Activated naive CD8-positive, alpha-beta T cell (primary cell): ENCODE measurements around the gene ECHDC1.

Experiments used
- H3K27ac Mint-ChIP-seq: one replicate; pipeline ENCODE4 v1.8.0; 2021; ENCODE audit warnings: mixed read lengths
- H3K27me3 Mint-ChIP-seq: one replicate; pipeline ENCODE4 v1.8.0; 2021; ENCODE audit warnings: mixed read lengths
- H3K36me3 Mint-ChIP-seq: one replicate; pipeline ENCODE4 v1.8.0; 2021; ENCODE audit warnings: mixed read lengths
- H3K4me1 Mint-ChIP-seq: one replicate; pipeline ENCODE4 v1.8.0; 2021; ENCODE audit warnings: low read depth, mixed read lengths
- H3K4me3 Mint-ChIP-seq: one replicate; pipeline ENCODE4 v1.8.0; 2021; ENCODE audit warnings: mild to moderate bottlenecking, mixed read lengths
- H3K9me3 Mint-ChIP-seq: one replicate; pipeline ENCODE4 v1.8.0; 2021; ENCODE audit warnings: low read depth, mixed read lengths

Gene ECHDC1

GRCh38 chr6:127279815-127280214 is 63.6 kb downstream of the ECHDC1 start:
- H3K36me3 Mint-ChIP-seq = peaks cover 9% of the 10 kb centered on the region
- no peak overlapping the region for H3K4me3 Mint-ChIP-seq
- H3K9me3 Mint-ChIP-seq = no peaks in the 10 kb centered on the region
- peaks cover 14% of the 10 kb centered on the region for H3K4me1 Mint-ChIP-seq
- H3K27ac Mint-ChIP-seq = peak overlapping the region; percentile 50
- no peaks in the 10 kb centered on the region for H3K27me3 Mint-ChIP-seq

- H3K27me3 Mint-ChIP-seq = no peaks in the 10 kb centered on the region
- peaks cover 3% of the 10 kb centered on the region for H3K36me3 Mint-ChIP-seq
- no peaks in the 10 kb centered on the region for H3K9me3 Mint-ChIP-seq
- no peak overlapping the region for H3K4me3 Mint-ChIP-seq
- peaks cover 21% of the 10 kb centered on the region for H3K4me1 Mint-ChIP-seq
- no peak overlapping the region for H3K27ac Mint-ChIP-seq
Measured at GRCh38 chr6:127277878-127278843, 65.2 kb downstream of the ECHDC1 start.

DNA sequence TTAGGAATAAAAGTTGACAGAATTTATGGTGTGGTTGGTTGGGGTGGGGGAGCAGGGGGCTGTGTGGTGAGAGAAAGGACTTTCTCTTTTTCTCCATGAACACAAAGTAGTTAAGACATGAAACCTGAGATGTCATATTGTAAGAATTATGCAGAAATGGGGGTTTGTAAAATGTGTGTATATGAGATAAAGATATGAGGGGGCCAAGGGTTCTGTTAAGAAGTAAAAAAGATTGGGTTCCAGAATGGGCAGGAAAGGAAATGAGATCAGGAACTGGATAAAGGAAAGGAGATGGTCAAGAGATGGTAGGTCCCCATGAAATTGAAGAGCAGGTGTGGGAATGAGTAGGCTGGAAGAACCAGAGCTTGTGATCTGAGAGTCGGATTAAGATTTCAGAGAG is 67.1 kb downstream of the ECHDC1 start:
- Mint-ChIP-seq H3K27me3 (no peaks in the 10 kb centered on the region), H3K4me1 (peaks cover 34% of the 10 kb centered on the region), H3K9me3 (no peaks in the 10 kb centered on the region), H3K4me3 (no peak overlapping the region), H3K27ac (no peak overlapping the region), H3K36me3 (peaks cover 1% of the 10 kb centered on the region)

GRCh38 chr6:127273499-127273898 is 69.9 kb downstream of the ECHDC1 start:
- peaks cover 3% of the 10 kb centered on the region for H3K36me3 Mint-ChIP-seq
- H3K27ac Mint-ChIP-seq = no peak overlapping the region
- no peaks in the 10 kb centered on the region for H3K9me3 Mint-ChIP-seq
- H3K4me3 Mint-ChIP-seq = no peak overlapping the region
- H3K27me3 Mint-ChIP-seq = no peaks in the 10 kb centered on the region
- peaks cover 45% of the 10 kb centered on the region for H3K4me1 Mint-ChIP-seq

GRCh38 chr6:127272576-127272975 is 70.8 kb downstream of the ECHDC1 start:
- Mint-ChIP-seq H3K27ac (no peak overlapping the region), H3K4me3 (no peak overlapping the region), H3K4me1 (peaks cover 49% of the 10 kb centered on the region), H3K36me3 (peaks cover 3% of the 10 kb centered on the region), H3K9me3 (no peaks in the 10 kb centered on the region), H3K27me3 (no peaks in the 10 kb centered on the region)

GRCh38 chr6:127267646-127268625 is 75.5 kb downstream of the ECHDC1 start:
- no peaks in the 10 kb centered on the region for H3K27me3 Mint-ChIP-seq

GRCh38 chr6:127266892-127267645 is 76.3 kb downstream of the ECHDC1 start:
- H3K4me1 Mint-ChIP-seq = peaks cover 46% of the 10 kb centered on the region
- peaks cover 3% of the 10 kb centered on the region for H3K36me3 Mint-ChIP-seq
- H3K9me3 Mint-ChIP-seq = no peaks in the 10 kb centered on the region
- no peaks in the 10 kb centered on the region for H3K27me3 Mint-ChIP-seq
- peak overlapping the region; percentile 99 for H3K27ac Mint-ChIP-seq
- H3K4me3 Mint-ChIP-seq = peak overlapping the region; percentile 99

More at GRCh38 chr6:127267646-127268625, 75.5 kb downstream of the ECHDC1 start:
- H3K4me3 Mint-ChIP-seq = peak overlapping the region; percentile 99
- H3K9me3 Mint-ChIP-seq = no peaks in the 10 kb centered on the region
- peaks cover 53% of the 10 kb centered on the region for H3K4me1 Mint-ChIP-seq
- H3K27ac Mint-ChIP-seq = peak overlapping the region; percentile 97
- H3K36me3 Mint-ChIP-seq = peaks cover 3% of the 10 kb centered on the region

GRCh38 chr6:127266178-127266891 is 77.1 kb downstream of the ECHDC1 start, which contains the start of gene RNF146:
RNF146 (plus strand) TSS chr6:127266864; CDS start chr6:127280339, 13,475 bp downstream.
- H3K36me3 Mint-ChIP-seq = peaks cover 3% of the 10 kb centered on the region
- H3K27me3 Mint-ChIP-seq = no peaks in the 10 kb centered on the region
- peaks cover 42% of the 10 kb centered on the region for H3K4me1 Mint-ChIP-seq
- peak within 1 kb of the TSS; percentile 99 for H3K27ac Mint-ChIP-seq
- H3K4me3 Mint-ChIP-seq = peak within 1 kb of the TSS; percentile 99
- H3K9me3 Mint-ChIP-seq = no peaks in the 10 kb centered on the region

DNA sequence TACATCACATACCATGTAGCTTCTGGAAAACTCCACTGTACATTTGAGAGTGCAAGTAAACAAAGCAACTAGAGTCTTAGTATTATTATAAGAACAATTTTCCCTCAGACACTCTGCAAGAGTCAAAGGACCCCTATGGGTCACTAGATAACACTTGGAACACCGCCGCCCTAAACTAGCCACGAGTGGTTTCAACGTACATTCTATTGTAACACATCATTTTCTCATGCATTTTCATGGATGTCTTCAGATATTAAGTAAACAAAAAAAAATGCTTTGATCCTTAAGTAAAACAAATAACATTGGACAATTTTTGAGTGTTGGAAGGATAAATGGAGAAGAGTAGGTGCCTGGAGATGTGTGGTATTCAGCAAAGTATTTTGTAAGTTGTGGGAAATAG is 79.9 kb downstream of the ECHDC1 start:
- Mint-ChIP-seq H3K9me3 (no peaks in the 10 kb centered on the region), H3K27me3 (no peaks in the 10 kb centered on the region), H3K4me1 (peaks cover 19% of the 10 kb centered on the region), H3K27ac (no peak overlapping the region), H3K36me3 (no peaks in the 10 kb centered on the region), H3K4me3 (no peak overlapping the region)

GRCh38 chr6:127262896-127263295 is 80.5 kb downstream of the ECHDC1 start:
- H3K9me3 Mint-ChIP-seq = no peaks in the 10 kb centered on the region
- H3K36me3 Mint-ChIP-seq = no peaks in the 10 kb centered on the region
- no peak overlapping the region for H3K27ac Mint-ChIP-seq
- H3K4me3 Mint-ChIP-seq = no peak overlapping the region
- peaks cover 16% of the 10 kb centered on the region for H3K4me1 Mint-ChIP-seq
- H3K27me3 Mint-ChIP-seq = no peaks in the 10 kb centered on the region

DNA sequence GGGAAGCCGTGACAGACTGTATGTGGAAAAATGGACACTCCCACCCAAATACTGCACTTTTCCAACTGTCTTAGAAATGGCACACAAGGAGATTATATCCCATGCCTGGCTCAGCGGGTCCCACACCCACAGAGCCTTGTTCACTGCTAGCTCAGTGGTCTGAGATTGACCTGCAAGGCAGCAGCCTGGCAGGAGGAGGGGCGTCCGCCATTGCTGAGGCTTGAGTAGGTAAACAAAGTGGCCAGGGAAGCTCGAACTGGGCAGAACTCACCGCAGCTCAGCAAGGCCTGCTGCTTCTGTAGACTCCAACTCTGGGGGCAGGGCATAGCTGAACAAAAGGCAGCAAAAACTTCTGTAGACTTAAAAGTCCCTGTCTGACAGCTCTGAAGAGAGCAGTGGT is 88.1 kb downstream of the ECHDC1 start:
- Mint-ChIP-seq H3K27me3 (no peaks in the 10 kb centered on the region), H3K9me3 (no peaks in the 10 kb centered on the region), H3K4me3 (no peak overlapping the region), H3K36me3 (no peaks in the 10 kb centered on the region), H3K27ac (no peak overlapping the region), H3K4me1 (no peaks in the 10 kb centered on the region)

DNA sequence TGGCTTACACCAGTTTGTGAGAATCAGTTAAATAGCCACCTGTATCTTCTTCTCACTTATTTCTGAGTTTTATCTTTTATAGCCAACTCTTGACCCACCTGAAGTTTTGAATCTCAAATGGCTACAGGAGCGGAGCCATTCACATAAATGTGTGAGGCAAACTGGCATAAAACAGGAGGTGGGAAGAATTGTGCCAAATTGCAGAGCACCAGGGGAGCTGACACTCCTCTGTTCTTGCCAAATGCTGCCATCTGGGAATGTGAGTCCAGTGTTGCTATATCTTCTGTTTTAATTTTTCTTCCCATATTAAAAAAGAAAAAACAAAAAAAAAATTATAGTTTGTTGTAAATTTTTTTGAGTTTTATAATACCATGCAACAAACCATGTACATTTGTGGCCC is 93.8 kb downstream of the ECHDC1 start:
- Mint-ChIP-seq H3K4me3 (no peak overlapping the region), H3K9me3 (no peaks in the 10 kb centered on the region), H3K36me3 (no peaks in the 10 kb centered on the region), H3K27me3 (peaks cover 2% of the 10 kb centered on the region), H3K27ac (no peak overlapping the region), H3K4me1 (no peaks in the 10 kb centered on the region)

GRCh38 chr6:127247114-127248096 is 96.0 kb downstream of the ECHDC1 start:
- H3K27me3 Mint-ChIP-seq = peaks cover 4% of the 10 kb centered on the region
- no peaks in the 10 kb centered on the region for H3K4me1 Mint-ChIP-seq
- H3K9me3 Mint-ChIP-seq = no peaks in the 10 kb centered on the region
- no peak overlapping the region for H3K27ac Mint-ChIP-seq
- no peak overlapping the region for H3K4me3 Mint-ChIP-seq
- no peaks in the 10 kb centered on the region for H3K36me3 Mint-ChIP-seq
